DOHH2 (cell line): ENCODE data around the gene DUOXA2.
"Not testable (repeated sequence)": the region's sequence is repeated elsewhere in the genome, so short reads cannot be mapped to it uniquely, and the experiment has no call there.

Source experiments
- H3F3A ChIP-seq: fragments of 200-600 bp; sonication (generic), shearing (Covaris generic); 2 replicates; pipeline ENCODE4 v1.6.0; 2016; ENCODE audit warnings: antibody characterized with exemption, mild to moderate bottlenecking; ENCODE audit not compliant: control insufficient read depth, insufficient read depth
- H3K27ac ChIP-seq: fragments of 200-600 bp; sonication (generic); 2 replicates; pipeline ENCODE4 v1.5.1; 2014; ENCODE audit warnings: low read depth, mild to moderate bottlenecking, low read length, moderate library complexity
- H3K27me3 ChIP-seq: fragments of 200-600 bp; sonication (generic); 2 replicates; pipeline ENCODE4 v1.6.1; 2014; ENCODE audit warnings: mild to moderate bottlenecking, low read length, mixed read lengths; ENCODE audit not compliant: control insufficient read depth
- H3K36me3 ChIP-seq: fragments of 200-600 bp; sonication (generic); 2 replicates; pipeline ENCODE4 v1.6.1; 2014; ENCODE audit warnings: mild to moderate bottlenecking, low read length, moderate library complexity, mixed read lengths; ENCODE audit not compliant: control insufficient read depth
- H3K4me1 ChIP-seq: fragments of 200-600 bp; sonication (generic); 2 replicates; pipeline ENCODE4 v1.6.1; 2014; ENCODE audit warnings: mild to moderate bottlenecking, low read length, mixed read lengths; ENCODE audit not compliant: control insufficient read depth
- H3K4me2 ChIP-seq: fragments of 200-600 bp; sonication (generic); 2 replicates; pipeline ENCODE4 v1.6.0; 2014; ENCODE audit warnings: mild to moderate bottlenecking, low read length, moderate library complexity
- H3K4me3 ChIP-seq: fragments of 200-600 bp; sonication (generic); 2 replicates; pipeline ENCODE4 v1.5.1; 2014; ENCODE audit warnings: mild to moderate bottlenecking, low read length, mixed read lengths
- H3K79me2 ChIP-seq: fragments of 200-600 bp; sonication (generic); 2 replicates; pipeline ENCODE4 v1.6.1; 2014; ENCODE audit warnings: mild to moderate bottlenecking, low read length, mixed read lengths; ENCODE audit not compliant: control insufficient read depth
- H3K9me2 ChIP-seq: fragments of 200-600 bp; sonication (generic); replicated peaks from 2 replicates; pipeline ENCODE4 v1.6.1; 2014; ENCODE audit warnings: mild to moderate bottlenecking, low read length, mixed read lengths; ENCODE audit not compliant: control insufficient read depth
- H3K9me3 ChIP-seq: fragments of 200-600 bp; sonication (generic); 2 replicates; pipeline ENCODE4 v1.6.1; 2014; ENCODE audit warnings: antibody characterized with exemption, low read length, mixed read lengths; ENCODE audit not compliant: control insufficient read depth, insufficient read depth
- H4K20me1 ChIP-seq: fragments of 200-600 bp; sonication (generic); 2 replicates; pipeline ENCODE4 v1.6.0; 2014; ENCODE audit warnings: low read depth, mild to moderate bottlenecking, antibody characterized with exemption, low read length, moderate library complexity; ENCODE audit not compliant: control insufficient read depth, insufficient read depth
- EZH2phosphoT487 ChIP-seq: fragments of 200-600 bp; sonication (generic); IDR thresholded peaks from 2 replicates; pipeline ENCODE4 v1.6.1; 2017; ENCODE audit warnings: borderline replicate concordance, mild to moderate bottlenecking, antibody characterized with exemption, low read length, moderate library complexity, mixed read lengths
- TF ChIP-seq, protein P1 (sequence below): fragments of 200-600 bp; sonication (generic); IDR thresholded peaks from one replicate; pipeline ENCODE4 v1.5.1; 2014; ENCODE audit warnings: antibody characterized with exemption, mild to moderate bottlenecking, low read depth, low read length; ENCODE audit not compliant: poor library complexity, severe bottlenecking

Gene DUOXA2

DNA sequence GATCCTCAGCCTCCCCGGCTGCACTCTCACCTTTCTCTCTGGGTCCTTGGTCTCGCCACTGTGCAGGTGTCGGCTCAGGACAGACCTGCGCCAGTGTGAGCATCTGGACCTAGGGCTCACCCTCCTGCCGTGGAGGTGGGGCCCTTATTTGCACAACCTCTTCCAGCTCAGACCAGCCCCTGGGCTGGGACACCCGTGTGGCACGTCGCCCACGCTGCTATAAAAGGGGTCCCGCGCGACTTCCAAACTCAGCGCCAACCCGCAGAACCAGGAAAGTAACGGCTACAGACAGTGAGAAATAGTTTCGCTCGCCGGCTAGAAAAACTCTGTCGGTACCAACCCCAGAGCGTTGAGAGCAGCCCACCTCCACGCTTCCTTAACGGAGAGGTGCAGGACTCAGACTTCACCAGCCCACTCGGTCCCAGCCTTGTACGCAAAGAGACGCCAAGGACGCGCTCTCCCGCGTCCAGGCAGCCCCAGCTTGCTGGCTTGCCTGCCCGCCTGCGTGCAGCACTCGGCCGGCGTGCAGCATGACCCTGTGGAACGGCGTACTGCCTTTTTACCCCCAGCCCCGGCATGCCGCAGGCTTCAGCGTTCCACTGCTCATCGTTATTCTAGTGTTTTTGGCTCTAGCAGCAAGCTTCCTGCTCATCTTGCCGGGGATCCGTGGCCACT is at the start of gene DUOXA2, which contains the start of gene DUOX2:
Gene DUOXA2, plus strand, starts transcription at position 251 of the 675 bp plus-strand sequence. Its CDS starts 280 bp downstream, at position 531.
Gene DUOX2, minus strand, starts transcription at position 97 of the 675 bp plus-strand sequence. CDS start 761 bp downstream, outside the sequence.
- no peaks in the 10 kb centered on the region for H3K9me3 ChIP-seq
- H3K4me1 ChIP-seq: peaks cover 13% of the 10 kb centered on the region
- H3K79me2 ChIP-seq: no peaks in the 10 kb centered on the region
- peak within 1 kb of the TSS; percentile 42 for H3K4me2 ChIP-seq
- H3K27ac ChIP-seq: no peak within 1 kb of the TSS
- H3F3A ChIP-seq: no peaks in the 10 kb centered on the region
- TF ChIP-seq EZH2phosphoT487: peak; percentile 83; the same call in 1 of the 2 replicates
- TF ChIP-seq, protein P1, sequence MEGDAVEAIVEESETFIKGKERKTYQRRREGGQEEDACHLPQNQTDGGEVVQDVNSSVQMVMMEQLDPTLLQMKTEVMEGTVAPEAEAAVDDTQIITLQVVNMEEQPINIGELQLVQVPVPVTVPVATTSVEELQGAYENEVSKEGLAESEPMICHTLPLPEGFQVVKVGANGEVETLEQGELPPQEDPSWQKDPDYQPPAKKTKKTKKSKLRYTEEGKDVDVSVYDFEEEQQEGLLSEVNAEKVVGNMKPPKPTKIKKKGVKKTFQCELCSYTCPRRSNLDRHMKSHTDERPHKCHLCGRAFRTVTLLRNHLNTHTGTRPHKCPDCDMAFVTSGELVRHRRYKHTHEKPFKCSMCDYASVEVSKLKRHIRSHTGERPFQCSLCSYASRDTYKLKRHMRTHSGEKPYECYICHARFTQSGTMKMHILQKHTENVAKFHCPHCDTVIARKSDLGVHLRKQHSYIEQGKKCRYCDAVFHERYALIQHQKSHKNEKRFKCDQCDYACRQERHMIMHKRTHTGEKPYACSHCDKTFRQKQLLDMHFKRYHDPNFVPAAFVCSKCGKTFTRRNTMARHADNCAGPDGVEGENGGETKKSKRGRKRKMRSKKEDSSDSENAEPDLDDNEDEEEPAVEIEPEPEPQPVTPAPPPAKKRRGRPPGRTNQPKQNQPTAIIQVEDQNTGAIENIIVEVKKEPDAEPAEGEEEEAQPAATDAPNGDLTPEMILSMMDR: no peak
- peak within 1 kb of the TSS; percentile 40 for H3K4me3 ChIP-seq
- no peaks in the 10 kb centered on the region for H4K20me1 ChIP-seq
- H3K36me3 ChIP-seq: no peaks in the 10 kb centered on the region
- no peaks in the 10 kb centered on the region for H3K9me2 ChIP-seq
- peaks cover 43% of the 10 kb centered on the region for H3K27me3 ChIP-seq

DNA sequence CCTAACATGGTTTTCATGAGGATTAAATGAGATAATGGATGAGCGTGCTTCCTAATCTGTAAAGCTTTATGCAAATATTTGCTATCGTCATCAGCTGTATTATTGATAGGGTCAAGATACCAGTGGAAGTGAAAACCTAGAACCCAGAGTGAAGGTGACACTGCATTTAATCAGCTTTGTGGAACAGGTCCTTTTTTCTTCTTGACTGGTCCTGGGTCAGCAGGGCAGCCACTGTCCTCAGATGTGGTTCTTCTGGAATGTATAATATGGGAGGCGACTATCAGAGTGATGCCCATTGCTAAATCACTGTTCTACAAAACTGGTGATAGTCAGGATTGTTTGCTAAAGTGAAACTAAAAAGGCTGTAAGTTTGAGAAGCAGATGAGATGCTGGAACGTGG is 49.7 kb upstream of the DUOXA2 start:
- Histone ChIP-seq H3K9me3 (no peaks in the 10 kb centered on the region), H3K4me2 (no peak overlapping the region), H3F3A (no peaks in the 10 kb centered on the region), H3K4me3 (no peak overlapping the region), H3K36me3 (no peaks in the 10 kb centered on the region), H3K4me1 (no peaks in the 10 kb centered on the region), H3K79me2 (no peaks in the 10 kb centered on the region), H3K9me2 (no peaks in the 10 kb centered on the region), H3K27ac (no peak overlapping the region), H4K20me1 (no peaks in the 10 kb centered on the region), H3K27me3 (no peaks in the 10 kb centered on the region)
- TF ChIP-seq EZH2phosphoT487: no peak
- TF ChIP-seq, protein P1: no peak

- not testable (repeated sequence) for H3K4me3 ChIP-seq, H3K4me2 ChIP-seq, H3K27ac ChIP-seq, H3F3A ChIP-seq, H3K9me2 ChIP-seq, H3K36me3 ChIP-seq, H3K27me3 ChIP-seq, H3K4me1 ChIP-seq, H4K20me1 ChIP-seq, H3K79me2 ChIP-seq, H3K9me3 ChIP-seq
Observed at GRCh38 chr15:45069942-45070360, 44.2 kb upstream of the DUOXA2 start.

- H3K27ac ChIP-seq: not testable (repeated sequence)
Observed at GRCh38 chr15:45073602-45074001, 40.5 kb upstream of the DUOXA2 start.

DNA sequence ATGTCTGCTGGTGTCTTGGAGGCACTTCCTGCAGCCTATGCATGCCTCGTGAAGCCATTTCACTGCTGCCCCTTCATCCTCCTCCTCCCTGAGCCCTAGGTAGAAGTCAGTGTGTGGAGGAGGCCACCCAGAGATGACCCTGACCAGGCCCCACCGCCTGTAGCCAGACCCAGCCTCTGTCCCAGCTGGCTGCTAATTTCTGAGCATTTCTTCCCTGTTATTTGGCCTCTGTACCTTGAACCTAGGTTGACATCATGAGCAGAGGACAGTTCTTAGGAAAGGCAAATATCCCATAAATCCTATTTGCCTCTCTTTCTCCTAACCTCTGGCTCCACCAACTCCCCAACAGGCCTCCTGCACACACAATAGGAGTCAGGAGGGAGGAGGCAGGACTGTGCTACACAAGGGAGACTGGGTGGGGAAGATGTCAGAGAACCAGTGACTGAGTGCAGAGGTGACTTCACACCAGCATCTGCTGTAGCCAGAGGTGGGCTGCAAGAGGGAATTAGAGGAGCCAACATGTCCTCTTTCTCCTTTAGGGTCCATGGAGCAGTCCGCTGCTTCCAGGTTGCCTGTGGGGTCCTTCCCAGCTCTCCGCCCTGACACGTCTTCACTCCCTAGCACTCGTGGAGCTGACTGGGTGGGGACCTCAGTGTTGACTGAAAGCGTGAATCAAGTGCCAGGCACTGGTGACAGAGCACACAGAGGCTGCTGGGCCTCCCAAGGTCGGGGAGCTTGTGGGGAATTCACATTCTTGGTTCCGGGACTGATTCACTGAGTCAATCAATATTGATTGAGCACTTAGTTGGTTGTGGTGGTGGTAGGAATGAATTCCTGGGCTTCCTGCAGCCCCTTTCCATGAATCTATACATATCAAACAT is 38.4 kb upstream of the DUOXA2 start:
- H3K27ac ChIP-seq, H3K9me3 ChIP-seq, H3K4me1 ChIP-seq, H3F3A ChIP-seq, H3K79me2 ChIP-seq, H3K36me3 ChIP-seq, H3K4me3 ChIP-seq, H3K4me2 ChIP-seq, H3K9me2 ChIP-seq, H4K20me1 ChIP-seq, H3K27me3 ChIP-seq: not testable (repeated sequence)

More at GRCh38 chr15:45073602-45074001, 40.5 kb upstream of the DUOXA2 start:
- H3K36me3 ChIP-seq, H4K20me1 ChIP-seq, H3K4me2 ChIP-seq, H3F3A ChIP-seq, H3K4me3 ChIP-seq, H3K9me2 ChIP-seq, H3K79me2 ChIP-seq, H3K4me1 ChIP-seq, H3K9me3 ChIP-seq, H3K27me3 ChIP-seq: not testable (repeated sequence)

GRCh38 chr15:45077391-45077790 is 36.7 kb upstream of the DUOXA2 start:
- not testable (repeated sequence) for H3F3A ChIP-seq, H3K4me3 ChIP-seq, H4K20me1 ChIP-seq, H3K4me2 ChIP-seq, H3K9me3 ChIP-seq, H3K36me3 ChIP-seq, H3K27me3 ChIP-seq, H3K79me2 ChIP-seq, H3K9me2 ChIP-seq, H3K4me1 ChIP-seq, H3K27ac ChIP-seq
